Panc1 (cell line): ENCODE results near the gene LMNTD2. TPM values are rescaled to one million over a fixed set of nuclear protein-coding genes. Genes with fewer than 3 reads are reported as not detected.

ENCODE experiments used
- ATAC-seq: fragments of 200-7000 bp; cut with Tn5 transposase; 2 replicates; pipeline ENCODE4 v1.9.1; 2020; ENCODE audit warnings: mild to moderate bottlenecking, moderate library complexity
- BruUV-seq: library from RNA; stranded (reverse); fragments of 400-500 nt; replicated peaks from 2 replicates; lab custom pipeline; 2021; lab: Mats Ljungman, UMichigan
- CTCF ChIA-PET: fragments of 300-600 bp; sonication (Branson Sonifier 250); formaldehyde crosslinking; loops from one replicate; lab custom pipeline; 2022; ENCODE audit warnings: antibody characterized with exemption; lab: Charles Lee
- POLR2A ChIA-PET: fragments of 300-600 bp; sonication (Branson Sonifier 250); formaldehyde crosslinking; loops from one replicate; lab custom pipeline; 2022; ENCODE audit warnings: antibody characterized with exemption; lab: Charles Lee
- DNase-seq: peaks from one replicate; pipeline ENCODE4 v3.0.0-alpha.2; 2010; ENCODE audit warnings: low read depth, low spot score
- H3K27ac ChIP-seq: 2 replicates; pipeline ENCODE4 v1.5.1; 2011; ENCODE audit warnings: mild to moderate bottlenecking, low read length, inconsistent platforms
- H3K27me3 ChIP-seq: fragments of 200-500 bp; sonication (Bioruptor generic); 2 replicates; pipeline ENCODE4 v1.6.0; 2014; ENCODE audit warnings: low read length, inconsistent platforms; ENCODE audit not compliant: control insufficient read depth, insufficient read depth
- H3K36me3 ChIP-seq: fragments of 200-500 bp; sonication (Bioruptor generic); 2 replicates; pipeline ENCODE4 v1.5.1; 2014; ENCODE audit warnings: inconsistent platforms, mild to moderate bottlenecking, low read length, moderate library complexity; ENCODE audit not compliant: control insufficient read depth, insufficient read depth
- H3K4me1 ChIP-seq: 2 replicates; pipeline ENCODE4 v1.5.1; 2011; ENCODE audit warnings: inconsistent platforms, mild to moderate bottlenecking, low read length, moderate library complexity; ENCODE audit not compliant: control insufficient read depth, insufficient read depth
- H3K4me3 ChIP-seq, 2 experiments: 2 replicates each; pipeline ENCODE4 v1.5.1; 2011 to 2012; ENCODE audit warnings: low read depth in 2 of 2, low read length in 2 of 2, mild to moderate bottlenecking in 2 of 2, inconsistent platforms in 1 of 2, moderate library complexity in 1 of 2
- H3K9me3 ChIP-seq: fragments of 200-500 bp; sonication (Bioruptor generic); 2 replicates; pipeline ENCODE4 v1.5.1; 2014; ENCODE audit warnings: low read depth, mild to moderate bottlenecking, inconsistent platforms, low read length, moderate library complexity; ENCODE audit not compliant: control insufficient read depth, insufficient read depth
- CTCF ChIP-seq: fragments of 450-650 bp; IDR thresholded peaks from 2 replicates; pipeline ENCODE4 v1.5.1; 2017; ENCODE audit warnings: mild to moderate bottlenecking
- POLR2AphosphoS5 ChIP-seq: IDR thresholded peaks from 2 replicates; pipeline ENCODE4 v1.6.1; 2012; ENCODE audit warnings: mild to moderate bottlenecking, low read depth, low read length, moderate library complexity
- REST ChIP-seq, 2 experiments: IDR thresholded peaks; 2 replicates each; pipeline ENCODE4 v1.6.1; 2011 to 2012; ENCODE audit warnings: low read depth in 2 of 2, control low read depth in 1 of 2, low read length in 1 of 2, mild to moderate bottlenecking in 1 of 2, moderate library complexity in 1 of 2; ENCODE audit not compliant: insufficient read depth in 1 of 2
- SIN3A ChIP-seq: IDR thresholded peaks from 2 replicates; pipeline ENCODE4 v1.6.1; 2012; ENCODE audit warnings: low read depth, mild to moderate bottlenecking, low read length, moderate library complexity, borderline replicate concordance; ENCODE audit not compliant: insufficient read depth
- TCF7L2 ChIP-seq: IDR thresholded peaks from 2 replicates; pipeline ENCODE4 v1.6.1; 2011; ENCODE audit warnings: mild to moderate bottlenecking, low read depth, low read length, inconsistent platforms
- in situ Hi-C: cut with HindIII; loops from 2 replicates; pipeline ENCODE4 v1.10.0; 2016; ENCODE audit warnings: low sequenced_read_pairs, low pct_unique_long_range_greater_than_20kb
- intact Hi-C: fragments of 100-400 bp; cut with micrococcal nuclease; formaldehyde crosslinking; loops from one replicate; pipeline ENCODE4 v1.10.0; 2022; ENCODE audit not compliant: unreplicated experiment
- total RNA-seq: library from RNA; stranded (reverse); gene quantifications from one replicate; pipeline ENCODE4 v1.2.1, GENCODE V29; 2021; ENCODE audit not compliant: unreplicated experiment

Gene LMNTD2
- total RNA-seq, 1 experiment from 2014 or later = 21.8 TPM

- in situ Hi-C loops (no loop called here), intact Hi-C loops (loop anchor here (10.0 kb wide), 1 partner anchor 174 kb away; no protein-coding TSS in a partner anchor)
- CTCF ChIA-PET = no interaction called here
- ATAC-seq = no peak
- no peaks in the 10 kb centered on the region for H3K9me3 ChIP-seq
- POLR2A ChIA-PET = no interaction called here
- H3K36me3 ChIP-seq = no peaks in the 10 kb centered on the region
- H3K27me3 ChIP-seq = no peaks in the 10 kb centered on the region
- no peak overlapping the region for H3K4me3 ChIP-seq
- H3K27ac ChIP-seq = no peak overlapping the region
- DNase-seq = no peak
- no TSS peak for BruUV-seq
- H3K4me1 ChIP-seq = peaks cover 17% of the 10 kb centered on the region
- no peak for TF ChIP-seq REST (IDR thresholded peaks at IDR 0.05; ENCODE audit: insufficient read depth in 1 of 2, low read depth in 2 of 2, low read length in 1 of 2)
- TF ChIP-seq CTCF = no peak
- TF ChIP-seq TCF7L2 = no peak
- no peak for TF ChIP-seq SIN3A
- TF ChIP-seq POLR2AphosphoS5 = no peak
Measured at GRCh38 chr11:550746-551085, 9.8 kb downstream of the LMNTD2 start.

GRCh38 chr11:550021-550745 is 10.4 kb downstream of the LMNTD2 start:
- CTCF ChIA-PET = no interaction called here
- BruUV-seq = no TSS peak

More at GRCh38 chr11:550021-550745, 10.4 kb downstream of the LMNTD2 start:
- no peak for DNase-seq
- H3K27me3 ChIP-seq = no peaks in the 10 kb centered on the region
- H3K9me3 ChIP-seq = no peaks in the 10 kb centered on the region
- no peaks in the 10 kb centered on the region for H3K36me3 ChIP-seq
- TF ChIP-seq CTCF = no peak
- TF ChIP-seq POLR2AphosphoS5 = no peak
- TF ChIP-seq SIN3A = no peak
- no peak for TF ChIP-seq TCF7L2
- no peak for TF ChIP-seq REST (IDR thresholded peaks at IDR 0.05; ENCODE audit: insufficient read depth in 1 of 2, low read depth in 2 of 2, low read length in 1 of 2)
- intact Hi-C loops (loop anchor here (10.0 kb wide), 1 partner anchor 175 kb away; no protein-coding TSS in a partner anchor), in situ Hi-C loops (no loop called here)
- no peak overlapping the region for H3K27ac ChIP-seq
- H3K4me3 ChIP-seq = no peak overlapping the region
- POLR2A ChIA-PET = no interaction called here
- H3K4me1 ChIP-seq = peaks cover 17% of the 10 kb centered on the region
- no peak for ATAC-seq
